Measurements from ENCODE around the gene PRKN.

DNA sequence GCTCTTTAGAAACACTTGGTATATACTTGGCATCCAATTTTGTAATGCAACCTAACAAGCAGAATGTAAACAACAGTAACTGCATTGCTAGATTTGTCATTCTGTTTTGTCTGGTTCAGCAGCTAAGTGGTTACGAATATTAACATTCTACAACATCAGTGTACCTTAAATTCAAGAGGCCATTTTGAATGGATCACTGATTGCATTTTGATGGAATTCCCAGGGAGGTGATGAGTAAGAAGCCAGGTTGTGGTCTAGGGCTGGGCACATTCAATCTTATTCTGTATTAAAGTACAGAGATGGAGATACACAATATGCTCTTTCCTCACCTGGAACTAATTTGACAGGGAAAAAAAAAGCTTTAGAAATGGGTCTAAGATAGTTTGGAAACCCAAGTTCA, 483.5 kb downstream of the PRKN start:
- TF ChIP-seq CTCF (IDR thresholded peaks at IDR 0.05; ENCODE audit: insufficient read depth, low read depth, low read length): no peak
- TF ChIP-seq EZH2 (IDR thresholded peaks at IDR 0.05; ENCODE audit: insufficient read depth, low read length): no peak
